ENCODE data around the gene GAL3ST2.

DNA sequence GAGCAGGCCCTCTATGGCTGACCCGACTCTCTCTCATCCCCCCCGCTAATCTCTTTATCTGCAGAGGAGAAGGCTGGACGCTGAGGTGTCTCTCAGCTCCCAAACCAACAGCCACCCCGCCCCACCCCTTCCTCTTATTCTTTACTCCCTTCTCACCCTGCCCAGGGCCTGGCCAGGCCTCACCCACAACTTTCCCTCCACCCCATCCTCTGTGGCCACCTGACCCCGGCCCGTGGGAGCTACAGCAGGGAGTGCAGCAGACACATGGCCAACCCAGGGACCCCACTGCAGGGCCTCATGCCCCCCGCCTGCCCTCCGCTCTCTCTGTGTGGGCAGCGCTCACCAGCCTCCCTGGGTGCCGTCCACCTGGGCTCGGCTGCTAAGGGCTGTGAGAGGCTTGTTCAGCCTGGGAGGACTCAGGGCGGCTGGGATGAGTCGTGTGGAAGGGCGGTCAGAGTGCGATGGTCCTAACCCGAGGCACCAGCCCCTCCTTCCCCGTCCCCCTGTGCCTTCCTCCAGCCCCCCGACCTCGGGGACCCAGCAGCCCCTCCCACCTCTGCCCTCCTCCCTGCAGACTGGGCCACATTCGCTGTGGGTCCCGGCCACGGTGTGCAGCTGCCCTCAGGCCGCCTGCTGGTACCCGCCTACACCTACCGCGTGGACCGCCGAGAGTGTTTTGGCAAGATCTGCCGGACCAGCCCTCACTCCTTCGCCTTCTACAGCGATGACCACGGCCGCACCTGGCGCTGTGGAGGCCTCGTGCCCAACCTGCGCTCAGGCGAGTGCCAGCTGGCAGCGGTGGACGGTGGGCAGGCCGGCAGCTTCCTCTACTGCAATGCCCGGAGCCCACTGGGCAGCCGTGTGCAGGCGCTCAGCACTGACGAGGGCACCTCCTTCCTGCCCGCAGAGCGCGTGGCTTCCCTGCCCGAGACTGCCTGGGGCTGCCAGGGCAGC lies 39.1 kb downstream of the GAL3ST2 start:
- TF ChIP-seq ESRRG (CRISPR knock-in tag; IDR thresholded peaks at IDR 0.05): no peak
- TF ChIP-seq TCF4 (CRISPR knock-in tag; IDR thresholded peaks at IDR 0.05; ENCODE audit: borderline replicate concordance): no peak
- TF ChIP-seq ISL1 (CRISPR knock-in tag; IDR thresholded peaks at IDR 0.05): no peak

All from SK-N-SH treated with all-trans-retinoic acid at 6 μM for 48 hours (cell line).